Stimulated activated CD4-positive, alpha-beta T cell treated with anti-CD3 and anti-CD28 coated beads, Interleukin-4, amount 100 ng/mL, for 24 hours (primary cell): ENCODE results near the gene TWIST1.

Experiments
- DNase-seq: peaks from one replicate; pipeline ENCODE4 v3.0.0-alpha.2; 2020

Gene TWIST1

GRCh38 chr7:19117091-19117869 is at the start of gene TWIST1:
TSS of gene TWIST1 (minus strand) at chr7:19117636. CDS start at chr7:19117321, 315 bp downstream.
- DNase-seq, result no peak

GRCh38 chr7:19161671-19162070 is 44.2 kb upstream of the TWIST1 start:
- no peak for DNase-seq

- no peak for DNase-seq
These were observed 29.3 kb upstream of the TWIST1 start for GRCh38 chr7:19146699-19147098.

- no peak for DNase-seq
These were observed 28.1 kb upstream of the TWIST1 start for GRCh38 chr7:19145434-19146115.

- DNase-seq, result no peak
These were observed 27.4 kb upstream of the TWIST1 start, which contains the start of gene FERD3L for GRCh38 chr7:19144661-19145433. TSS of gene FERD3L (minus strand) at chr7:19145421. CDS start at chr7:19145362, 59 bp downstream.

- DNase-seq, result no peak
These were observed 26.6 kb upstream of the TWIST1 start for GRCh38 chr7:19143881-19144574.

GRCh38 chr7:19139706-19140327 is 22.4 kb upstream of the TWIST1 start:
- DNase-seq, result no peak

GRCh38 chr7:19133886-19134285 is 16.4 kb upstream of the TWIST1 start:
- DNase-seq, result no peak

- no peak for DNase-seq
These were observed 16.0 kb upstream of the TWIST1 start for GRCh38 chr7:19133390-19133789.

GRCh38 chr7:19128856-19129255 is 11.4 kb upstream of the TWIST1 start:
- no peak for DNase-seq

GRCh38 chr7:19121977-19122588 is 4.6 kb upstream of the TWIST1 start:
- no peak for DNase-seq

GRCh38 chr7:19119870-19120486 is 2.5 kb upstream of the TWIST1 start:
- no peak for DNase-seq

GRCh38 chr7:19119372-19119771 is 1.9 kb upstream of the TWIST1 start:
- DNase-seq, result no peak

- DNase-seq, result no peak
These were observed 1.4 kb upstream of the TWIST1 start for GRCh38 chr7:19118636-19119371.

- no peak for DNase-seq
These were observed 603 bp upstream of the TWIST1 start for GRCh38 chr7:19117870-19118608.

- DNase-seq, result no peak
These were observed 1.0 kb downstream of the TWIST1 start for GRCh38 chr7:19116121-19117090.

GRCh38 chr7:19114551-19114855 is 2.9 kb downstream of the TWIST1 start:
- no peak for DNase-seq

GRCh38 chr7:19113855-19114550 is 3.4 kb downstream of the TWIST1 start:
- DNase-seq, result no peak
